A549 treated with ZK216348 at 1 μM for 4 hours (cell line): ENCODE results near the gene CELF6. TPM values are rescaled to one million over a fixed set of nuclear protein-coding genes. Genes with fewer than 3 reads are reported as not detected.

ENCODE experiments used
- total RNA-seq: library from RNA; stranded (reverse); fragments of 200-300 nt; extraction: Qiagen RNA extraction; gene quantifications from 5 replicates; pipeline ENCODE4 v1.2.3, GENCODE V29; 2022; ENCODE audit warnings: low read depth

CELF6 gene
- total RNA-seq = 0.07 to 0.25 TPM (median 0.15 TPM) in 5 replicates

DNA sequence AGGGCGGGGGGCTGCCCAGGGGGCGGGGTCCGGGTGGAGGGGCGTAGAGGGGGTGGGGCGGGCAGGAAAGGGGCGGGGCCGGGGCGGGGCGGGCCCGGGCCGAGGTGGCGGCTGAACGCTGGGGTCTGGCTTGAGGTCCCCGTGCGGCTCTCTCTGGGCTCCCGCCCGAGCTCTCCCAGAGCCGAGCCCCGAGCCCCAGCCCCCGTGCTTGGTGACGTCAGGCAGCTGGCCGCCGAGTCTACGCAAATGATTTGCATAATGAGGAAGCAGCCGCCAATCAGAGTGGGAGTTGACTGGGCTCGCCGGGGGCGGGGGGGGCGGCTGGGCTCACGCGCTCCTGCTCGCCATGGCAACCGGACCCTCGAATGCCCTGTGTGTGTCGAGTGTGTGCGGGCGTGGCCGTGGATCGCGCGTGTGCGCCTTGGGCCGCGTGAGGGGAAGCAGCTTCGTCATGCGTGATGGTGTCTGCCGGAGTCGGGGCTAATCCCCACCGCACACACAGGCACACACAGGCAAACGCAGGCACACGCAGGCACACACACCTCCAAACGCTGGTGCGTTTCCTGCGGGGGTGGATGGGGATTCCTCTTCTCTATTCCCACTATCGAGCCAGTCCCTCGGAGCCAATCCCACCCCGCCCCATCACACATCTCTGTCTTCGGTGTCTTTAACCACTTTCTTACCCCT lies at the start of gene CELF6:
TSS of gene CELF6 (minus strand) at position 173 of the 687 bp plus-strand sequence. CDS start 283 bp downstream, outside the sequence.

GRCh38 chr15:72272213-72272996 lies 47.6 kb downstream of the CELF6 start, which contains the start of gene PARP6:
Gene PARP6 (minus strand): TSS chr15:72272554. CDS start chr15:72267477, 5,077 bp downstream.

Other genes starting within 250 kb of the CELF6 start
- gene MYO9A, start 202.0 kb downstream of the CELF6 start, total RNA-seq = 7.5 to 12.9 TPM (median 10.9 TPM) in 5 replicates
- gene SENP8, start 201.8 kb downstream of the CELF6 start, total RNA-seq = 1.1 to 2.7 TPM (median 1.7 TPM) in 5 replicates
- gene GRAMD2A, start 122.4 kb downstream of the CELF6 start, total RNA-seq = not detected in 5 replicates
- 2,450 to 3,560 TPM (median 3,509 TPM) in 5 replicates for gene PKM, start 89.0 kb downstream of the CELF6 start, total RNA-seq
- gene PARP6, start 47.6 kb downstream of the CELF6 start, total RNA-seq = 49.6 to 72.9 TPM (median 62.5 TPM) in 5 replicates
- 124 to 161 TPM (median 146 TPM) in 5 replicates for gene HEXA, start 55.9 kb upstream of the CELF6 start, total RNA-seq
- gene TMEM202, start 78.1 kb upstream of the CELF6 start, total RNA-seq = not detected in 5 replicates
- 60.9 to 83.7 TPM (median 73.5 TPM) in 5 replicates for gene ARIH1, start 154.2 kb upstream of the CELF6 start, total RNA-seq